Myocyte (in vitro differentiated cells): Measurements from ENCODE around the gene LYST. TPM values are rescaled to one million over a fixed set of nuclear protein-coding genes. Genes with fewer than 3 reads are reported as not detected.
"Not testable (repeated sequence)": the region's sequence is repeated elsewhere in the genome, so short reads cannot be mapped to it uniquely, and the experiment has no call there.

ENCODE experiments used
- DNase-seq: peaks from one replicate; pipeline ENCODE4 v3.0.0-alpha.2; 2012; ENCODE audit warnings: low read depth
- polyA plus RNA-seq: library from polyadenylated mRNA; unstranded; fragments of >200 nt; gene quantifications from one replicate; pipeline ENCODE4 v1.2.1, GENCODE V29; 2012; ENCODE audit warnings: missing spikeins
- total RNA-seq: library from RNA; depleted of rRNA; stranded (reverse); fragments of >200 nt; gene quantifications from 2 replicates; pipeline ENCODE4 v1.2.3, GENCODE V29; 2014

Gene LYST
- 11.3 and 22.2 TPM in 2 replicates for total RNA-seq
- 4.0 TPM for polyA plus RNA-seq

- DNase-seq = peak; percentile 71
Measured at GRCh38 chr1:235866205-235866912, at the start of gene LYST. Gene LYST (minus strand): TSS chr1:235866906. CDS start chr1:235830417, 36,489 bp downstream.

DNA sequence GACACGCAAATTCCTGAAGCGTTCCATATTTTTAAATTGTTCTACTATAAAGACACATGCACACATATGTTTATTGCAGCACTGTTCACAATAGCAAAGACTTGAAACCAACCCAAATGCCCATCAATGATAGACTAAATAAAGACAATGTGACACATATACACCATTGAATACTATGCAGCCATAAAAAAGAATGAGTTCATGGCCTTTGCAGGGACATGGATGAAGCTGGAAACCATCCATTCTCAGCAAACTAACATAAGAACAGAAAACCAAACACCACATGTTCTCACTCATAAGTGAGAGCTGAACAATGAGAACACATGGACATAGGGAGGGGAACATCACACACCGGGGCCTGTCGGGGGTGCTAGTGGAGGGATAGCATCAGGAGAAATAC lies 48.8 kb upstream of the LYST start:
- DNase-seq = not testable (repeated sequence)

DNA sequence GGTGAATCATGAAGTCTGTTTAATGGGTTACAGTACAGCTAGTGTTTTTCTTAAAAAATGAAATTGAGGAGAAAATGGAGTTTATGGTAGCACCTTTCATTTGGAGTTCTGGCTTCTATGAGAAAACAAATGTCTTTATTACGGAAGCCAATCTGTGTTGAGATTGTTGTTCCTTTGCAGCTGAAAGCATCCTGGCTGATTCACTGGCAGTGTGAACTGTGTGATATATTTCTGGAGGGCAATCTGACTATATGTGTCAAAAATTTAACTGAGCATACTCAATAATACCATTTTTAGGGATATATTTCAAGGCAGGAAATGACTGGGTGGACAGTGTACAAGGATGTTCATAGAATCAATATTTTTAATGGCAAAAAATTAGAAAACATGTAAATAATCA lies 46.6 kb upstream of the LYST start:
- no peak for DNase-seq

DNA sequence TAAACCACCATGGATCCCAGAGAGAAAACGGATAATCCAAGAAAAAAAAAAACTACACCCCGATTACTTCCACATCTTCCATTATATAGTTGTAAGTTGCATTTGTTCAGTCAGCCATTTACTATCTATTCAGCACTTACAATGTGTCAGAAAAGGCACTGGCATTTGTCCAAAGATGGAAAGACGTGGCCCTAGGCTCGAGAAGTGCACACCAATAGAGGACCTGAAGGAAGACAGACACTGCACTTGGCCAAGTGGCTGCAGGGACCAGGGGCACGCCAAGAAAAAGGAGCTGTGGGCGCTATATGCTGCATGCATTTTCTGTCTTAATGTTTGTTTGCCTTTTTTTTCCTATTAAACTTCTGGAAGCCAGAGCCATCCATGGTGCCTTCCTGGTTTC lies 45.2 kb upstream of the LYST start:
- no peak for DNase-seq

DNA sequence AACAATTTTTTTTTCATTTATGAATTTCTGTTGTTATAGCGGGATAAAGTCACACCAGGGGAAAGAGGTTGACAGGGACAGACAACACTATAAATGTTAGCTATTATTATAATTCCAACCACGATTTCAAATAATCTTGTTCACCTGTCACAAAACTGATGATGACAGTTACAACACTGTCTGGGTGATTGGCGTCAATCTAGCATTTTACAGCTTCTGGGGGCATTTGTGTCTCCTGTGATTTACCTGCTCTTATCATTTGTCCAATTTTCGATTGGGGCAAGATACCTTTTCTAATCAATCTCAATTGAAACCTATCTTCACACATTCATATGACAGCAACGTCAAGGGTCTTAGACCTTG lies 44.6 kb upstream of the LYST start:
- DNase-seq = no peak

DNA sequence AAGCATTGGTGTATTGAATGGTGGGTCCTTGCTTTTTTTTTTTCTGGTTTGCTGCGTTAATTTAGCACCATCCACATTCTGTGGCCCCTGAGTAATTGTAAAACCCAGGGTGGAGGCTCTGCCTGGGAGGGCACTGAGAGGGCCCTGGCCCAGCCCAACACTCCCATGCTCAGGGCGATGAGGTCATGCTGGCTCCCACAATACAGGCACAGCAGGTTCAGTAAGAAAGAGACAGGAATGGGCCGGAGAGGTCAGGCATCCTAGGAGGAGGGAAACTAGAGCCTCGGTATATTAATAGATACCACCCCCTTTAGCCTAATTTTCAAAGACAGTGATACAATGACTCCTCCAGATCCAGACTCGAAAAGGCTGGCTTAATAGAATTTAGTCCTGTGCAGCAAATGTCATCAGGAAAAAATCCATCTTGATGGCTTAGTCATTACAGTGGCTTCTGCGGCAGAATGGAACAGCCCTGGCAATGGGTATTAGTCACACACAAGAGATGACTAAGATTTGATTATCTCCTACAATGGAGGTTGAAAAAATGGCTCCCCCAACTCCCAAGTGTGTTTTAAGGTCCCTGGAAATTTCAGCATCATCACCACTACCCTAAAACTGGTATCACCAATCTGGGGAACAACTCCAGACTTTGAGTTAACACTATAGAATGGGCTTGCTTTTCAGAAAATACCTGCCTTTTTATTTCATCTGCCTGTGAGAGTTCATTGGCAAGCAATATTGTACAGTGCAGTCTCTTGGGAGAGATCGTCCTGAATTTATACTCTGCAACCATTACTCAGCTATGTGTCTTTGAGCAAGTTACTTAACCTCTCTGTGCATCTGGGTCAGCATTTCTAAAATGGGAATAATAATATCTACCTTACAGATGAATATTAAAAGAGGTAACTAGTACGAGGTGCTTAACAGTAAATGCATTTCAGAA lies 43.9 kb upstream of the LYST start:
- peak; percentile 96 for DNase-seq

DNA sequence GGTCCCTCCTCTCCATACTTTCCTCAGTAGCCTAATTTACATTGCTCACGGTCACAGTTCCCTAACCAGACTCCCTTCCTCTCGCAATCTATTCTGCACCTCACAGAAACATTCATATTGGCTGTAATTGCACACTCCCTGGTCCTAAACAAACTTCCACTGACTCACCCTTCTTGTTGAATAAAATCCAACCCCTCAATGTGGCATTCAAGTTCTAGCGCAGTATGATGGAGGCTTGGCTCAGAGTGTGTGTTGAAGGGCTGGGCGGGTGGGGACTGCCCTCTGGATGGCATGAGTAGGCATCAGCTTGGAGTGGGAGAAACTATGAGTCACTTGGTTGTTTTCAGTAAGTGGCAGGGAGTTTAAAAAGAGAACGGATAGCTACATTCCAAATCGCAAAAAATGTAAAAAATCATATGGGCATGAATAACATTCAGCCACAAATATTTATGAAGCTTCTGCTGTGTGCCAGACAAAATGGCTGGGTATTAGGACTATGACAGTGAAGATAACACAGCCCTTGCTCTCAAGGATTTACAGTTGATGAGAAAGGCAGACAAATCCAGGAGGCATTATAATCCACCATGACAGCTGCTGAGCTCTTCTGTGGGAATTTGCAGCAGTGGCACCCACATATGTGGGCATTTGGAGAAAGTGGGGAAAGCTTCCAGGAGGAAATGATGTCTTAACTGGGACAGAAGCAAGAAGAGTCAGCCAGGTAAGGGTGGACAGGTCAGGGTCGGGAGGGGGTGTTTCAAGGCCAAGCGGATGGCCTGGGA lies 42.2 kb upstream of the LYST start:
- peak; percentile 92 for DNase-seq

GRCh38 chr1:235907897-235908240 lies 41.2 kb upstream of the LYST start:
- DNase-seq = no peak

- no peak for DNase-seq
Measured at GRCh38 chr1:235907187-235907896, 40.6 kb upstream of the LYST start.

DNA sequence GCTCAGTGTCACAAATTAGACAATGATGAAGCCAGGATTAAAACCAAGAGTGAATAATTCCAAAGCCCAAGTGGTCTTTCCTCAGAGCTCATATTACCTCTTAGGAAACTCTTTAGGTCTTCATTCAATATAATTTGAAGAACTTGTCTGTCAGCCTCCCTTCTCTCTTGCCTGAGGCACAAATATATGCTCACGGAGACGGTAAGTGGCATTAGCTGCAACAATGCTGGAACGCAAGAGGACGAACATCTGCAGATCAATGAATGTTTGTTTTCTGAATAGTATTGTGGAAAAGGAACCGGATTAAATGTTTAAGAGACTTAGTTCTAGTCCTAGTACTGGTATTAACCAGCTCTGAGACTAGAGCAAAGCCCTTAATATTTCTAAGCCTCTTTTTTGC lies 39.7 kb upstream of the LYST start:
- no peak for DNase-seq

DNA sequence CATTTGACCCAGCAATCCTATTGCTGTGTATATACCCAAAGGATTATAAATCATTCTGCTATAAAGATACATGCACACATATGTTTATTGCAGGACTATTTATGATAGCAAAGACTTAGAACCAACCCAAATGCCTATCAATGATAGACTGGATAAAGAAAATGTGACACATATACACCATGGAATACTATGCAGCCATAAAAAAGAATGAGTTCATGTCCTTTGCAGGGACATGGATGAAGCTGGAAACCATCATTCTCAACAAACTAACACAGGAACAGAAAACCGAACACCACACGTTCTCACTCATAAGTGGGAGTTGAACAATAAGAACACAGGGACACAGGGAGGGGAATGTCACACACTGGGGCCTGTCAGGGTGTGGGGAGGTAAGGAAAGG lies 37.1 kb upstream of the LYST start:
- not testable (repeated sequence) for DNase-seq

DNA sequence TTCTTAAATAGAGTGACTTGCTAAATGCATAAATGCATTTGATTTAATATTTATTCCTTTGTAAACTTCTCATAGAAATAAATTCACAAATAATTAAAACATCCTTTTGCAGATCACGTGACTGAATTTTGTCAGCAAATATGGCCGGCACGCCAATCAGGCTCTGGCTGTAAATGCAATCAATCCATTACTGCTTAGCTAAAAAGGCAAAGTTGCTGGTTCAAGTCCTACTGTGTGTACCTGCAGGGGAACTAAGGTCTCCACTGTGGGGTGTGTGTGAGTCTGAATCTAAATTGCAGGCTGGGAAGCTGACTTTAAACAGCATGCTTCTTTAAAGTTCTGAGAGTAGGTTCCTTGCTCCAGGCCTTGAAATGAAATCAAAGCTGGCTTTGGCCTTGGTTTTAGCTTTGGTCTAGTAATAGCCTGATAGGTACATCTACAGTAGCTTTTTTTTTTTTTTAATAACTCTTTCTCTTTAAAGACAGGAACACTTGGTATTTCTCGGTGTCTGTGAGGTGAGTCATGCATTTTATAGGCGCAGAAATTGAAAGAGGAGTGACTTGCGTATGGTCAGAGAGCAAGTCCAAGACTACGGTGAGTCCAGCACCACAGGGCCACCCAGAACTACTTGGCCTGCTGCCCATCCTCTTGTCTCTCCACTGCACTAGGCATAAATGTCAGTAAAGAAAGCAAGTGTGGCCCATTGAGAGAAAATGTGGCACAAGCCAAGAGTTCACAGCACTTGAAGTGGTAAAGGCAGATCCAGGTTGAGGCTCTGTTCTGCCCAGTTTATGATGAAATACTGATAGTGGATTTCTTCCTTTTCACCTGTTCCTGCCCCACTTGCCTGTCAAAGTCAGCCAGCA lies 36.2 kb upstream of the LYST start:
- DNase-seq = no peak

DNA sequence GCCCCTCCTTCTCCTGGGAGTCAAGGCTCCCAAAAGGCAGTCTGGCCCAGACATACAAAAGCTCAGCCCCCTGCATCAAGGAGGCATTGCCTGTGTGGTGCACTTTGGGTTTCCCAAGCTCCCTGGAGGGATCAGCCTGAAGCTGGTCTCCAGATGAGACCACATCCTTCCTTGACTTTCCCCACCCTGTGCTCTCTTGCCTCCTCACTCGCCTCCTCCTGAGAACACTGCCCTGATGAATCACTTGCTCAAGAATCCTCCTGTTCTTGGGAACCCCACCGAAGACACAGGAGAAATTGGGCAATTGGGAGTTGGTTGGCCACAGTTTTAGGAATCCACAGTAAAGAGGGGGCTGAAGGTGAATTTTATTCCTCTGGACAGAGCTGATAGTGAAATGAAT lies 34.8 kb upstream of the LYST start:
- no peak for DNase-seq

GRCh38 chr1:235898126-235898525 lies 31.4 kb upstream of the LYST start:
- peak; percentile 60 for DNase-seq

GRCh38 chr1:235893840-235894239 lies 27.1 kb upstream of the LYST start:
- DNase-seq = no peak

DNA sequence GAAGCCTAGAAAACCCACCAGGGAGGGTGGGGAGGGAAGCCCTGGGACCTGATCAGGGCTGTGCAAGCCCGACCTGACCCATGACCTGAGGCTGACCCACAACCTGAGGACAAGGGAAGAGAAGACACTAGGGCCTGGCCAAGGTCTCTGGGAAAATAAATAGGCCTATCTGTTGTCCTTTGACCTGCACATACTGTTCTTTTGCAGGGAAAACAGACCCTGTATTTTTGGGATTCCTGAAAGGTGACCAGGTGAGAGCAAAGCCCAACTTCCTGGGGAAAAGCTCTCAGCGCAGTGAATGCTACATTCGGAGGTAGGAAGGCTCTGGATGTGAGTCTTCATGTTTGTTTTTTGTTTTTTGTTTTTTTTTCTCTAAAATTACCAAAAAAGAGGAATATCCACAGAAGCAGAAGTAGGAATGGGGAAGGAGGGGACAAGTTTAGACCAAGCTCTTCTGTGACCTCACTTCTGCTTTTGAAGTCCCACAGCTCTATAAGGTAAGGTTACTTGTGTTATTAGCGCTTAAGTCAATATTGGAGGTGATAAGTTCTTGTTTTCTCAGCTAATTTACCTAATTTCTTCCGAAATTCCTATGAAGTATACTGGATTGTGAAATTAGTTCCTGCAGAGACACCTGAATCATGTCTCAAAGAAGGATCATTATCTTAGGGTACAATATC lies 26.2 kb upstream of the LYST start:
- DNase-seq = no peak

DNA sequence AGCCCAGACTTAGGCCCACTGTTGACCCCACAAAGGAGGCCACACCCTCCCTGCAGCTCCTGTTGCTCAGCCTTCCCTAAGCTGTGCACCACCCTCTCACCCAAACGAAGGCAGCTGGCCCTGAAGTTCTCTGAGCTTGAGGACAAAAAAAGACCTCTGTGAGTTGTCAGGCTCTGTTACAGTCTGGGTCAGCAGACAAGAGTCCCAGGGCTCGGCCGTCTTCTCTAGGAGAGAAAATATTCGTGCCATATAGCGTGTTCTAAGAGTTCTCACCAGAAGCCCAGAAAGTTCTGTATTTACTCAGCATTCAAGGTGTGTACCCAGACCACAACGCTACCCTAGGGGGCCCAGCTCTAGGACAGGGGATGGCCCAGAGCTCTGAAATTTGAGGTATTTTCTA lies 25.5 kb upstream of the LYST start:
- peak; percentile 48 for DNase-seq

DNA sequence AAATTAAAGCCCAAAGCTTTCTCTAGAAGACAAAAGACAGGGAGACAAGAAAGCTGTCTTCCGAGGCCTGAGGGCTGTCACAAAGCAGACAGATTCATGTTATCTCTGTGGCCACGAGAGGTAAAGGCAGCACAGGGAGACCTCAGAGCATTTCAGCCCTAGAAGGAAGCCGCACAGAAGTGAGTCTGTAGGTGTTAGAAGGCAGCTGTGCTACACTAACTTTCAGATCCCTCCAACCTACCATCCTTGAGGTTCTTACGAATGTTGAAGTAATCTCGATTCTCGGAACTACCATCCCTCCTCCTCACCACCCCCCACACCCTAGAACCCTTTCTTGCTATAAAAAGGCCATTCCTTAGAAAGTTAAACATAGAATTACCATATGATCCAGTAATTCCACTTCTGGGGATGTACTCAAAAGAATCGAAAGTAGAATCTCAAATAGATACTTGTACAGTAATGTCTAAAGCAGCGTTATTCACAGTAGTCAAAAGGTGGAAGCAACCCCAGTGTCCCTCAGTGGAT lies 21.5 kb upstream of the LYST start:
- DNase-seq = no peak

GRCh38 chr1:235887676-235888075 lies 21.0 kb upstream of the LYST start:
- DNase-seq = no peak
